NCI-H748 (cell line): ENCODE data around the gene MTHFS.
"Not testable (repeated sequence)": the region's sequence is repeated elsewhere in the genome, so short reads cannot be mapped to it uniquely, and the experiment has no call there.

Source experiments
- DNase-seq: peaks from one replicate; lab custom pipeline; 2025; ENCODE audit not compliant: unreplicated experiment; lab: John Stamatoyannopoulos, UW

Gene MTHFS

DNA sequence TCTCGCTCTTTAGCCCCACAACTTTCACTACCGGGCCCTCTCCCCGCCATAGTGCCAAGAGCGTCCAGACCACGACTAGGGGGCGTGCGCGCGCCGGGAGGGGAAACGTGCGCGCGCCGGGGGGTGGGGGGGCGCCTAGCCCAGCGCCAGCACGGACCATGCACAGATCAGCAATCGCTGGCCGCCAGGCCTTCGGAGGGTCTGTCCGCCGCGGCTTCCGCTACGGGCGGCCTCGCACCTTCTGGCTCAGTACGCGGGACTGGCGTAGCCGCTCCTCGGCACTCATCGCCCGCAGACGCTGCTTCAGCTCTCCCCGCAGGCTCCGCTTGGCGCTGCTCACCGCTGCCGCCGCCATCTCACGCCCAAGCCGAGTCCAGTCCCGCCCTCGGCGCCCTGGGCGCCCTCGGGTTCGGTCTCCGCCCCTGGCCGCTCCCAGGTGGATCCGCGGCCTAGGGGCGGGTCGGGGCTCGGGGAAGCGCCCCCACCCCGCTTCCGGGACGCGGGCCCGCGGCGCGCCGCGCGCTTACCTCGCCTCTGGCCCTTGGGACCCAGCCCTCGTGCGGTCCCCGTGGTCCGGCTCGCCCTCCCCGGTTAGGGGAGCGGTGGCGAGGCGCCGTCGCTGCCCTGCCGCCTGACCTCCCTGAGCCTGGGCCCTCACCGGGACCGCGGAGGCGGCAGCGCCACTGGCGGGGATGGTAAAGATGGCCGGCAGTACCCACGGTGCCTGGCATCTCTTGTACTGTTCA, at the start of gene MTHFS:
MTHFS (minus strand) TSS at position 381 of the 746 bp plus-strand sequence; CDS start at position 355, 26 bp downstream.
- peak; percentile 83 for DNase-seq

DNA sequence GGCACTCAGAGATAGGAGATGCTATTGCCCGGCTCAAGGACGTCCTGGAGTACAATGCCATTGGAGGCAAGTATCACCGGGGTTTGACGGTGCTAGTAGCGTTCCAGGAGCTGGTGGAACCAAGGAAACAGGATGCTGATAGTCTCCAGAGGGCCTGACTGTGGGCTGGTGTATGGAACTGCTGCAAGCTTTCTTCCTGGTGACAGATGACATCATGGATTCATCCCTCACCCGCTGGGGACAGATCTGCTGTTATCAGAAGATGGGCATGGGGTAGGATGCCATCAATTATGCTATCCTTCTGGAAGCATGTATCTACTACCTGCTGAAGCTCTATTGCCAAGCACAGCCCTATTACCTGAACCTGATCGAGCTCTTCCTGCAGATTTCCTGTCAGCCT, 47.8 kb upstream of the MTHFS start:
- no peak for DNase-seq

GRCh38 chr15:79943820-79944219, 47.0 kb upstream of the MTHFS start:
- DNase-seq = no peak

- no peak for DNase-seq
These were observed 46.1 kb upstream of the MTHFS start for GRCh38 chr15:79942741-79943481.

DNA sequence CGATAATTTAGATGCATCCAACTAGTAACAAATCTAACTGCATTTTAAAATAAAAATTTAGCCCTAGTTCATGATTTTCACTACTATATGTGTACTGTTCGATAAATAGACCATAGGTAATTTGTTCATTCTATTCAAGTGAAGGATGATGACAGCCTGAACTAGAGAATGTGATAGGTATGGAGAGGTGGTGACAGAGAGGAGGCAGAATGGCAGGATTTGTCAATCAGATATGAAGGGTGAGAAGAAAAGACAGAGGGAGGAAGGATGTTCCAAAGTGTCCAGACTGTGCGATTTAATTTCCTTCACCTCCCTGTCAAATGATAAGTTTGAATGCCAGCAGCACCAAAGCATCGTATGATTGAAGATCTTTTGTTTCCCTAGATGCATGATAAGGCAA, 42.6 kb upstream of the MTHFS start:
- no peak for DNase-seq

DNA sequence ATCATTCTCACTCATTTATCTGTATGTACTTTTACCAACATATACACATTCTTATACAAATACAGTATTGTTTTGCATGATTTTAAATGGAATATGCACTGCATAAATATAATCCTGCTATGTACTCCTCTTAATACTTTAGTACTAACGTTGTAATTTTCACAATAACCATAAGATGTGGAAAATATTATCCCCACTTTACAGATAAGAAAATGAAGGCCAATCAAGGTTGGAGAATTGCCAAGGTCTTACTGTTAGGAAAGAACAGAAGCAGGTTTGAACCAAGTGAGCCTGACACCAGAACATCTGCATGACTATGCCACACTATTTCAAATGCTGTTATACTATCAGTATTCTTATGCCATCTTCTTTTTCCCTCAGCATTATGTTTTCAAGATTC, 41.3 kb upstream of the MTHFS start:
- no peak for DNase-seq

DNA sequence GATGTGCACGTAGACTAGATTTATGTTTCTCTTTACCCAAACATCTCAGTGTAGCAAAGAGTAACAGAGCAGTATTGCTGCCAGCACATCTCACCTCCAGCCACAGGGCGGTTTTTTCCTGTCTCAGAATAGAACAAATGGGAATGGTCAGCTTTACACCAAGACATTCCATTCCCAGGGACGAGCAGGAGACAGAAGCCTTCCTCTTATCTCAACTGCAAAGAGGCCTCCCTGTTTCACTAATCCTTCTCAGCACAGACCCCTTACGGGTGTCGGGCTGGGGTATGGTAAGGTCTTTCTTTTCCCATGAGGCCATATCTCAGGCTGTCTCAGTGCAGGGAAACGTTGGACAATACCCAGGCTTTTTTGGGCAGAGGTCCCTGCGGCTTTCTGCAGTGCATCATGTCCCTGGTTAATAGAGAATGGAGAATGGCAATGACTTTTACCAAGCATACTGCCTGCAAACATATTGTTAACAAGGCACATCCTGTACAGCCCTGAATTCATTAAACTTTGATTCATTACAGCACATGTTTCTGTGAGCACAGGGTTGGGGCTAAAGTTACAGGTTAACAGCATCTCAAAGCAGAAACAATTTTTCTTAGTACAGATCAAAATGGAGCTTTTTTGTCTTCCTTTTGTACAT, 38.9 kb upstream of the MTHFS start:
- not testable (repeated sequence) for DNase-seq

GRCh38 chr15:79933231-79933630, 36.4 kb upstream of the MTHFS start:
- DNase-seq = no peak

GRCh38 chr15:79932447-79932846, 35.6 kb upstream of the MTHFS start:
- no peak for DNase-seq

GRCh38 chr15:79930516-79930915, 33.7 kb upstream of the MTHFS start:
- DNase-seq = no peak

- DNase-seq = no peak
These were observed 32.6 kb upstream of the MTHFS start for GRCh38 chr15:79929412-79929811.

DNA sequence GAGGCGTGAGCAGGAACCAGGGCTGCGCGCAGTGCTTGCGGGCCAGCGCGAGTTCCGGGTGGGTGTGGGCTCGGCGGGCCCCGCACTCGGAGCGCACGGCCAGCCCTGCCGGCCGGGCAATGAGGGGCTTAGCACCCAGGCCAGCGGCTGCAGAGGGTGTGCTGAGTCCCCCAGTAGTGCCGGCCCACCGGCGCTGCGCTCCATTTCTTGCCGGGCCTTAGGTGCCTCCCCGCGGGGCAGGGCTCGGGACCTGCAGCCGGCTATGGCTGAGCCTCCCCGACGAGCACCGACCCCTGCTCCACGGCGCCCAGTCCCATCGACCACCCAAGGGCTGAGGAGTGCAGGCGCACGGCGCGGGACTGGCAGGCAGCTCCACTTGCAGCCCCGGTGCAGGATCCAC, 29.3 kb upstream of the MTHFS start:
- not testable (repeated sequence) for DNase-seq

DNA sequence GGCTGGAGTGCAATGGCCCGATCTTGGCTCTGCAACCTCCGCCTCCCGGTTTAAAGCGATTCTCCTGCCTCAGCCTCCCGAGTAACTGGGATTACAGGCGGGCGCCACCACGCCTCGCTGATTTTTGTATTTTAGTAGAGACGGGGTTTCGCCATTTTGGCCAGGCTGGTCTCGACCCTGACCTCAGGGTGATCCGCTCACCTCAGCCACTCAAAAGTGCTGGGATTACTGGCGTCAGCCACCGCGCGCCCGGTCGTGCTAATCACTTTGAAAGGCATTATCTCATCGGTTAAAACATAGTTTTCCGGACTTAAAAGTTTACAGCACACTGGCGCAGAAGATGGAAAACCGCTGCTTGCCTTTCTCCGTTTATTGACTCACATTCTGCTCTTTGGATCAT, 27.6 kb upstream of the MTHFS start:
- DNase-seq = no peak

DNA sequence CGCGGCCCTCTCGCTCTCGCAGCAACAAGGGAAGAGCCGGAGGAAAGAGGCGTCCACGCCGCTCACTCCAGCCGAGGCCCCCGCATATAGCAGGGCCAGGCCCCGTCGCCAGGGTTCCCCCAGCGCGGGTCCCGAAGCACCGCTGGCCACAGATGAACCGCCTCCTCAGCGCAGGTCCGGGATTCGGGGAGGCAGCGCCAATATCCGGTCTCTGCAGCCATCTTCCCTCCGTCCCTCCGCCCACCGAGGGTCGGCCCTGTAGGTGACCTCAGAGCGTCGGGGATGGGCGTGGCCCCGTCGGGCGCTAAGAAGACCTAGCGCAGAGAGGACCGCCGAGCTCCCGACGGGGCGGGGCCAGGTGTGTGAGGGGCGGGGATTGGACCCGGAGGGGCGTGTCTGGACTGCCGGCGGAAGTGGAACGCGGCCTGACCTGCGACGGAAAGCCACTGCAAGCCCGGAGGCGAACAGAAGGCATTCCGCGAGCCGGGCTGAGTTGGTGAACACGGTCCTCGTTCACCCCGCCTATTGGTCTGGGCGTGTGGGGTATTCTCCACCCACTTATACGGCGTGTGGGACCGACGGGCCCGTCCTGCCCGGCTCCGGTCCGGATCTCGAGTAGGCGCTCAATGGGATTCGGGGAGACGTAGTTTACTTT, 26.8 kb upstream of the MTHFS start:
- peak; percentile 95 for DNase-seq

DNA sequence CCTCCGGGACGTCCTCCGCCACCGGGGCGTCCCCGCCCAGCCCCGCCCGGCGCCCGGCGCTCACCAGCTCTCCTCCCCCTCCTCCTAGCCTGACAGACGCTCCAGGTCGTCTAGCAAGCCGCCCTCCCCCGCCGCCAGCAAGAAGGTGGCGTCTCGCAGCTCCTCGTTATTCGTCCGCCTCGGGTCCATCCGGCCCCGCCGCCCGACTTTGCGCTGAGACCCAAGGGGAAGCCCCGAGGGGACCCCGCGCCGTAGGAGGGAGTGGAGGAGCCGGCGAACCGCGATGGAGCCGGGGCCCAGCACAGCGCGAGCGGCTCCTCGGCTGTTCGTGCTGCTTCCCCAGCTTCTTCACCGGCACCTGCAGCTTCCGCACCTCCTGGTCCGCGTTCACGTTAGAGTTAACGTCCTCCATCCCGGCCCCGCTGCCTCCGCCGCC, 26.3 kb upstream of the MTHFS start:
- peak; percentile 65 for DNase-seq

- no peak for DNase-seq
These were observed 25.8 kb upstream of the MTHFS start for GRCh38 chr15:79922512-79923078.

- no peak for DNase-seq
These were observed 23.1 kb upstream of the MTHFS start for GRCh38 chr15:79919749-79920511.

DNA sequence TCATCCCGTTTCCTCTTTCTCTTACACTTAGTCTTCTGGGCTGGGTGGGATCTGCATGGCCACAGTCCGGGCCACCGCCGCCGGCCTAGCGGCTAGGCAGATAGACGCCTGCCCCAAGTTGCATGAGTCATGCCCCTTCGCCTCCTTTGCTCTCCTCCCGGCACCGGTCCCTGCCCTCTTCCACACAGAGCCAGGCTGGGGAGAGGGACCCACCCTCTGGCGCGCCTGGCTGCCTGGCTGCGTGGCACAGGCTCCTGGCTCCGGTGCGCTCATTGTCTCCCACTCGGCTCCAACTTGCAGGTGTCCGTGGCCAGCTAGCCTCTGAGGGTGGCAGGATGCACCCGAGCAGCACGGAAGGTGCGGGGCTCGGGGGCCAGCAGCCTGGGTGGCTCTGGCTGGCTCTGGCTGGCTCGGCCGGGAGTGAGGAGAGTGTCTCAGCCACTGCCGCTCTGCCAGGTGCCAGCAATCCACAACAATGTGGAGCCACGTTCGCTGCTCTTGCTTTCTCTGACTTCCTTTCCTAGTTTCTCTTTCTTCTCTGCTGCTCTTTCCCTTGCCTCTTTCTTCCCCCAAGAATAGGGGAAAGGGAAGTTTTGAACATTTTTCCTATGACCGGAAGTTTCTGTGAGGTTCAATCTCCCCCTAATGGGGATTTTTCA, 22.4 kb upstream of the MTHFS start:
- no peak for DNase-seq

DNA sequence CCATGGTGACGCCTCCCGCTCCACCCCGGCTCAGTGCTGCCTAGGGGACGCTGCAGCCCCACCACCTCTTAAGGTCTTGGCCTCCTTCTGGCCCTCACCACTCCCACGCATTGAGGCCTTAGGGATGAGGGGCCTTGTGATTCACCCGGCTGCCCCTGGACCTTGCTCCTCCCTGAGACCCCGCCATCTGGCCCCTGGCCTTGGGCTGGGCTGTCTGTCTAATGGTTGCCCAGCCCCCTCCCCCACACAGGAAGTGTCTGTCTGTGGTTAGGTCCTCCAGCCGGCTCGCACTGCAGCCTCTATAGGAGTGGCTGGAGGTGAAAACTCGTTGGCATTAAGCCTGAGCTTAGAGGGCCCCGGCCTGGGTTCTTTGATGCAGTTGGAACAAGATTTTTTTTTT, 21.5 kb upstream of the MTHFS start:
- DNase-seq = no peak
